ENCODE results near the gene PTPN20. TPM values are rescaled to one million over a fixed set of nuclear protein-coding genes. Genes with fewer than 3 reads are reported as not detected.

Gene PTPN20
- total and polyA plus RNA-seq, 2 of the 4 experiments (the other 2 are of a cell fraction): 0.14 TPM; not detected in 1

DNA sequence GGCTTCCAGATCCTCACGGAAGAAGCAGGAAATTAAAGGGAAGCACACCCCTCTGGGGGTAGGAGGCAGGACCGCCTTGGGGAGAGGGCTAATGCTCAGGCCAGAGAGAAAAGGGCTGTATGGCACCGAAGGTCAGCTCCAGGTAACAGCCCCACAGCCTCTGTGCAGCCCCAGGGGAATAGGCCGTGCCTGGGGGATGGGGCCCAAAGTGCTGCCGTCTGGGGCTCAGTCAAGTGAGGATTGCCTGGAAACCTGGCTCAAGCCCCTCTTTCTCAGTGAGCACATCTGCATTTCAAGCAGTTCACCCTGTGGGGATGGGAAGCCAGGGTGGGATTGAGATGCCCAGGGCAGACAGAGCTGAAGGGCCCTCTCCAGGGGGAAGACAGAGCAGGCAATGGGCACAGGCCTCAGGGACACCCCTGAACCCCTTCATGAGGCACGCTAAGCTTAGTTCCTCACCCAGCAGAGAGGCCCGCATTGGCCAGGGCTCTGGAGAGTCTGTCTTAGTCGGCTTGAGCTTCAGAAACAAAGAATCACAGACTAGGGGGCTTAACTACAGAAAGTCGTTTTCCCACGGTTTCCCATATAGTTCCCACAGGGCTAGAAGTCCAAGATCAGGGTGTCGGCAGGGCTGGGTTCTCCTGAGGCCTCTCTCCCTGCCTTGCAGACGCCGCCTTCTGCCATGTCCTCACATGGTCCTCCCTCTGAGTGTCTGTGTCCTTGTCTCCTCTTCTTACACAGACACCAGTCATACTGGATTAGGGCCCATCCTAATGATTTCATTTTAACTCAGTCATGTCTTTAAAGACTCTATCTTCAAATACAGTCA, 118.2 kb downstream of the PTPN20 start:
- Histone ChIP-seq H2AK9ac (replicated peaks; ENCODE audit: low read depth, low read length, poor library complexity) (no peak overlapping the region), H2BK15ac (ENCODE audit: low read depth, low read length) (no peak overlapping the region), H3K27me3 (ENCODE audit: control insufficient read depth, insufficient read depth, low read length) (no peaks in the 10 kb centered on the region; the same call in 1 of the 2 replicates), H2BK20ac (ENCODE audit: low read depth, low read length) (no peak overlapping the region), H3K18ac (ENCODE audit: low read depth, low read length) (no peak overlapping the region), H3K79me1 (ENCODE audit: low read depth in 1 of 2, low read length in 2 of 2) (no peaks in the 10 kb centered on the region), H3K9me1 (ENCODE audit: insufficient read depth, low read length) (no peaks in the 10 kb centered on the region), H2AFZ (replicated peaks; ENCODE audit: low read length, poor library complexity) (no peak overlapping the region), H3K9me3 (ENCODE audit: control insufficient read depth, insufficient read depth, low read length) (no peaks in the 10 kb centered on the region), H3K4me1 (ENCODE audit: control insufficient read depth, insufficient read depth, low read length) (0 out of 2 replicates have a peak, but pooled peaks cover 3% of the 10 kb centered on the region), H4K20me1 (ENCODE audit: insufficient read depth, low read length) (no peaks in the 10 kb centered on the region), H3K9ac (ENCODE audit: low read depth, low read length) (no peak overlapping the region), H4K5ac (ENCODE audit: low read depth, low read length) (no peak overlapping the region), H4K91ac (ENCODE audit: insufficient read depth, low read depth, low read length) (no peak overlapping the region), H3K4me2 (ENCODE audit: low read depth, low read length) (no peak overlapping the region), H4K8ac (ENCODE audit: low read depth in 2 of 2, low read length in 2 of 2) (no peak overlapping the region), H3K36me3 (ENCODE audit: control insufficient read depth, insufficient read depth, low read length) (no peaks in the 10 kb centered on the region), H3K56ac (ENCODE audit: extremely low read depth, insufficient read depth, low read length) (no peak overlapping the region), H2AK5ac (ENCODE audit: low read depth, low read length) (no peak overlapping the region), H3K23ac (ENCODE audit: low read depth, low read length) (no peak overlapping the region), H3K14ac (replicated peaks; ENCODE audit: low read depth, low read length) (no peak overlapping the region), H3K4ac (ENCODE audit: low read depth, low read length) (no peak overlapping the region), H3K4me3 (ENCODE audit: insufficient read depth, low read depth, low read length) (no peak overlapping the region), H2BK5ac (ENCODE audit: low read depth, low read length, poor library complexity, severe bottlenecking) (no peak overlapping the region), H3K27ac (ENCODE audit: insufficient read depth, low read length) (no peak overlapping the region), H2BK120ac (ENCODE audit: low read depth, low read length) (no peak overlapping the region)
- no TSS peak for BruUV-seq (replicated peaks)
- ChIA-PET POLR2A (ENCODE audit: unreplicated experiment) (interaction anchor here (0.6 kb wide), 1 partner anchor 1979 kb away, joined by 3 read pairs; no protein-coding TSS in a partner anchor), CTCF (no interaction called here)
- no peak for ATAC-seq (ENCODE audit: low read depth)
- intact Hi-C loops (cut with micrococcal nuclease): no loop called here
- dilution Hi-C loops (cut with HindIII; ENCODE audit: low sequenced_read_pairs, unreplicated experiment): no loop called here
- no peak for TF ChIP-seq NFE2L2 (IDR thresholded peaks at IDR 0.05; ENCODE audit: low read depth, low read length)
- no peak for TF ChIP-seq FOS (IDR thresholded peaks at IDR 0.05; ENCODE audit: low read depth, low read length)
- no peak for TF ChIP-seq RCOR1 (IDR thresholded peaks at IDR 0.05; ENCODE audit: insufficient replicate concordance, low read length)
- TF ChIP-seq POLR2A (IDR thresholded peaks at IDR 0.05; ENCODE audit: low read depth, low read length): no peak
- TF ChIP-seq, protein P1, sequence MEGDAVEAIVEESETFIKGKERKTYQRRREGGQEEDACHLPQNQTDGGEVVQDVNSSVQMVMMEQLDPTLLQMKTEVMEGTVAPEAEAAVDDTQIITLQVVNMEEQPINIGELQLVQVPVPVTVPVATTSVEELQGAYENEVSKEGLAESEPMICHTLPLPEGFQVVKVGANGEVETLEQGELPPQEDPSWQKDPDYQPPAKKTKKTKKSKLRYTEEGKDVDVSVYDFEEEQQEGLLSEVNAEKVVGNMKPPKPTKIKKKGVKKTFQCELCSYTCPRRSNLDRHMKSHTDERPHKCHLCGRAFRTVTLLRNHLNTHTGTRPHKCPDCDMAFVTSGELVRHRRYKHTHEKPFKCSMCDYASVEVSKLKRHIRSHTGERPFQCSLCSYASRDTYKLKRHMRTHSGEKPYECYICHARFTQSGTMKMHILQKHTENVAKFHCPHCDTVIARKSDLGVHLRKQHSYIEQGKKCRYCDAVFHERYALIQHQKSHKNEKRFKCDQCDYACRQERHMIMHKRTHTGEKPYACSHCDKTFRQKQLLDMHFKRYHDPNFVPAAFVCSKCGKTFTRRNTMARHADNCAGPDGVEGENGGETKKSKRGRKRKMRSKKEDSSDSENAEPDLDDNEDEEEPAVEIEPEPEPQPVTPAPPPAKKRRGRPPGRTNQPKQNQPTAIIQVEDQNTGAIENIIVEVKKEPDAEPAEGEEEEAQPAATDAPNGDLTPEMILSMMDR (conservative IDR thresholded peaks at IDR 0.05; ENCODE audit: low read depth, low read length): no peak
- TF ChIP-seq MAZ (IDR thresholded peaks at IDR 0.05; ENCODE audit: borderline replicate concordance, low read depth, low read length): no peak
- TF ChIP-seq CEBPB (IDR thresholded peaks at IDR 0.05; ENCODE audit: low read depth, low read length): no peak
- no peak for TF ChIP-seq RAD21 (IDR thresholded peaks at IDR 0.05; ENCODE audit: low read length)
- TF ChIP-seq CHD1 (IDR thresholded peaks at IDR 0.05; ENCODE audit: low read depth, low read length): no peak
- no peak for TF ChIP-seq MAFK (IDR thresholded peaks at IDR 0.05; ENCODE audit: low read depth, low read length)
- TF ChIP-seq RFX5 (IDR thresholded peaks at IDR 0.05; ENCODE audit: low read depth, low read length): no peak
- no peak for DNase-seq
- in situ Hi-C loops (cut with MboI; ENCODE audit: low sequenced_read_pairs): loop anchor here (10.0 kb wide), 1 partner anchor 275 kb away; the partner anchor contains the start of gene GDF10
- WGBS, 2 experiments (ENCODE audit: extremely low coverage in 2 of 2, insufficient read length in 1 of 2): 76% methylated on average over 8 of the region's 13 CpGs; no CpG with 5 or more reads in 1 of the 2 experiments

All from IMR-90 (cell line).